ENCODE results near the gene NELL1.

Gene NELL1

DNA sequence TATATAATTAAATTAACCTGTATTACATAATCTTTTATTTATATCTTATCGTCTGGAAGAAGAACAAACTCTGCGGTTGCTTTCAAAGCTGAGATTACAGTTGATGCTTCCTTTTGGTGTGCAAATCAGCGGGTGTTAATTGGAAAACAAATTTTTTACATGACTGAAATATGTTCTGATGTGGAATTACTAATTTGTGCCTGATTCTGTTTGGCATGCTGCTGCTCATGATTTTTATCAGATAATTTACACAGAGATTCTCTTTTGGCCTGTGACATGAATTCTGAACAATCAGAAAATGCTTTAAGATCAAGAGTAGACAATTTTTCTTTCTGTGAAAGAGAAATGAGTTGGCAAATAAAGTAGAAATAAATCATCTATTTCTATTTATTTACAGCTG, 510.8 kb downstream of the NELL1 start:
- H3K27me3 ChIP-seq (ENCODE audit: insufficient read depth, low read length, poor library complexity) = no peaks in the 10 kb centered on the region
- no CpG with 5 or more reads among the region's 3 CpGs for WGBS (ENCODE audit: extremely low coverage, insufficient coverage, low lambda C conversion rate)
- H3K18ac ChIP-seq (ENCODE audit: low read length) = no peak overlapping the region

DNA sequence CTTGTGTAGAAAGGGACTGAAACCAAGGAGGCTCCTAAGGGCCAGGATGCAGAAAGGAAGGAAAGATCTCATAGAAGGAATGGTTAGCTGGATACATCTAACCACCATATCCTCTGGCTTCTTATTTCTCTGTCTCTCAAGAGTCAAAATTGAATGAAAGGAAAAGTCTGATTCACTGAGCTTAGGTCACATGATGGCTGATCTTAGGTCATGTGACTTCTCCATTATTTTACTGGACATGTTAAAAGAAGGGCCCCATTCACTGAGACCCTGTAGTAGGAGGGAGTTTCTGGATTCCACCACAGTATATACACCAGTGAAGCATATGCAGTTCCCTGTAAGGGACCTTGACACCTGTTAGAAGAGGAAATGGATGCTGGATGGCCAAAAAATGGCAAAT, 516.6 kb downstream of the NELL1 start:
- H2BK5ac ChIP-seq (ENCODE audit: low read length) = no peak overlapping the region
- H3K4me3 ChIP-seq (ENCODE audit: low read length) = no peak overlapping the region
- H2BK15ac ChIP-seq (replicated peaks; ENCODE audit: low read depth) = no peak overlapping the region

More for the DNA sequence above, 510.8 kb downstream of the NELL1 start:
- H3K27ac ChIP-seq (ENCODE audit: low read depth, low read length) = no peak overlapping the region
- H3K56ac ChIP-seq (ENCODE audit: low read length) = no peak overlapping the region
- no peak overlapping the region for H3K4me2 ChIP-seq (ENCODE audit: low read length)
- H3K4ac ChIP-seq (ENCODE audit: low read depth, low read length) = no peak overlapping the region
- H3K79me1 ChIP-seq (ENCODE audit: low read length) = no peaks in the 10 kb centered on the region
- H4K5ac ChIP-seq (ENCODE audit: low read length) = no peak overlapping the region
- no peak overlapping the region for H2BK5ac ChIP-seq (ENCODE audit: low read length)
- no peak overlapping the region for H2BK120ac ChIP-seq (ENCODE audit: low read depth, low read length)
- no peak overlapping the region for H4K8ac ChIP-seq (ENCODE audit: low read depth, low read length)
- H3K23ac ChIP-seq (ENCODE audit: low read length) = no peak overlapping the region
- no peak overlapping the region for H2AK5ac ChIP-seq (ENCODE audit: low read length)
- H3K4me1 ChIP-seq (ENCODE audit: control insufficient read depth, low read depth, low read length) = no peaks in the 10 kb centered on the region
- peak; percentile 6 for DNase-seq
- H2BK15ac ChIP-seq (replicated peaks; ENCODE audit: low read depth) = no peak overlapping the region
- no peaks in the 10 kb centered on the region for H3K36me3 ChIP-seq (ENCODE audit: control insufficient read depth, insufficient read depth, low read length)
- no peak overlapping the region for H3K4me3 ChIP-seq (ENCODE audit: low read length)
- no peak overlapping the region for H3K9ac ChIP-seq (ENCODE audit: low read length)
- H3K79me2 ChIP-seq (ENCODE audit: control insufficient read depth, insufficient read depth, low read length) = no peaks in the 10 kb centered on the region

DNA sequence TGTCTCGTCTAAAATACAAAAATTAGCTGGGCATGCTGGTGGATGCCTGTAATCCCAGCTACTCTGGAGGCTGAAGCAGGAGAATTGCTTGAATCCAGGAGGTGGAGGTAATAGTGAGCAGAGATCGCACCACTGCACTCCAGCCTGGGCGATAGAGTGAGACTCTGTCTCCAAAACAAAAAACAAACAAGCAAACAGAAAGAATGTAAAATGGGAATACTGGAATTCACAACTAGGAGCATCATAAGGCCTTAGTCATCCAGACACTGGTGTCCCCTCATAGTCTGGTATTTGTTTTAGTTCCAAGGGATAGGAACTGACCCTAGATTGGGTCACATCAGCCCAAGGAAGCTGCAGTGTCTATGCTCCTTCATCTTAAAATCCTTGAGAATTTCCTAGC, 520.8 kb downstream of the NELL1 start:
- H3K56ac ChIP-seq (ENCODE audit: low read length) = no peak overlapping the region
- no peak overlapping the region for H2BK5ac ChIP-seq (ENCODE audit: low read length)
- H3K4me2 ChIP-seq (ENCODE audit: low read length) = no peak overlapping the region
- no peak overlapping the region for H3K4me3 ChIP-seq (ENCODE audit: low read length)
- no peak overlapping the region for H4K5ac ChIP-seq (ENCODE audit: low read length)
- H2BK120ac ChIP-seq (ENCODE audit: low read depth, low read length) = no peak overlapping the region
- no peak overlapping the region for H2BK15ac ChIP-seq (replicated peaks; ENCODE audit: low read depth)
- no peak overlapping the region for H3K18ac ChIP-seq (ENCODE audit: low read length)
- H3K79me1 ChIP-seq (ENCODE audit: low read length) = no peaks in the 10 kb centered on the region
- no CpG with 5 or more reads among the region's 3 CpGs for WGBS (ENCODE audit: extremely low coverage, insufficient coverage, low lambda C conversion rate)
- DNase-seq = no peak
- H3K27ac ChIP-seq (ENCODE audit: low read depth, low read length) = no peak overlapping the region
- no peak overlapping the region for H3K4ac ChIP-seq (ENCODE audit: low read depth, low read length)
- no peaks in the 10 kb centered on the region for H3K27me3 ChIP-seq (ENCODE audit: insufficient read depth, low read length, poor library complexity)
- no peaks in the 10 kb centered on the region for H3K79me2 ChIP-seq (ENCODE audit: control insufficient read depth, insufficient read depth, low read length)
- no peak overlapping the region for H2AK5ac ChIP-seq (ENCODE audit: low read length)
- H3K36me3 ChIP-seq (ENCODE audit: control insufficient read depth, insufficient read depth, low read length) = no peaks in the 10 kb centered on the region
- H3K23ac ChIP-seq (ENCODE audit: low read length) = no peak overlapping the region
- no peaks in the 10 kb centered on the region for H3K4me1 ChIP-seq (ENCODE audit: control insufficient read depth, low read depth, low read length)
- H3K9ac ChIP-seq (ENCODE audit: low read length) = no peak overlapping the region
- no peak overlapping the region for H4K8ac ChIP-seq (ENCODE audit: low read depth, low read length)

More for the DNA sequence above, 516.6 kb downstream of the NELL1 start:
- H3K79me2 ChIP-seq (ENCODE audit: control insufficient read depth, insufficient read depth, low read length) = no peaks in the 10 kb centered on the region
- no peaks in the 10 kb centered on the region for H3K4me1 ChIP-seq (ENCODE audit: control insufficient read depth, low read depth, low read length)
- H3K18ac ChIP-seq (ENCODE audit: low read length) = no peak overlapping the region
- no peak overlapping the region for H3K56ac ChIP-seq (ENCODE audit: low read length)
- H3K9ac ChIP-seq (ENCODE audit: low read length) = no peak overlapping the region
- no peak overlapping the region for H3K23ac ChIP-seq (ENCODE audit: low read length)
- H4K5ac ChIP-seq (ENCODE audit: low read length) = no peak overlapping the region
- H2AK5ac ChIP-seq (ENCODE audit: low read length) = no peak overlapping the region
- no peaks in the 10 kb centered on the region for H3K79me1 ChIP-seq (ENCODE audit: low read length)
- H3K4me2 ChIP-seq (ENCODE audit: low read length) = no peak overlapping the region
- H2BK120ac ChIP-seq (ENCODE audit: low read depth, low read length) = no peak overlapping the region
- no peak overlapping the region for H3K27ac ChIP-seq (ENCODE audit: low read depth, low read length)
- no peak for DNase-seq
- no peaks in the 10 kb centered on the region for H3K36me3 ChIP-seq (ENCODE audit: control insufficient read depth, insufficient read depth, low read length)
- no peaks in the 10 kb centered on the region for H3K27me3 ChIP-seq (ENCODE audit: insufficient read depth, low read length, poor library complexity)
- H3K4ac ChIP-seq (ENCODE audit: low read depth, low read length) = no peak overlapping the region
- H4K8ac ChIP-seq (ENCODE audit: low read depth, low read length) = no peak overlapping the region

DNA sequence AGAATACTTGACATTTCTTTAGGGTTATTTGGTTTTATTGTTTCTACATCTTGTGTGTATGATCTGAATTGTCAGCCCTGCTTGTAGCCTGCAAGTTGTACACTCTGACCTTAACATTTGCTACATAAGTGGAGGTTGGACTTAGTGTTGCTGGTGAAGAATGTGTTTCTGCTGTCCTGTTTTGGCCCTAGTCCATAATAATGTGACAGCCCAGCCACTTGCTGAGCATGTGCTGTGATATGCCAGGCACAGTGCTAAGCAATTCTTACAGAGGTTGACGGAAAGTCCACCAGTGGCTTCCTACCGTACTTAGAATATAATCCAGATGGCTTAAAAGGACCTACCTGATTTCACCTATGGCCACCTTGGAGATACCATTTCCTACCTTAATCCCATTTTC, 526.6 kb downstream of the NELL1 start:
- no peak overlapping the region for H3K56ac ChIP-seq (ENCODE audit: low read length)
- DNase-seq = no peak
- H3K27ac ChIP-seq (ENCODE audit: low read depth, low read length) = no peak overlapping the region
- H2BK15ac ChIP-seq (replicated peaks; ENCODE audit: low read depth) = no peak overlapping the region
- H3K9ac ChIP-seq (ENCODE audit: low read length) = no peak overlapping the region
- H3K36me3 ChIP-seq (ENCODE audit: control insufficient read depth, insufficient read depth, low read length) = no peaks in the 10 kb centered on the region
- no peak overlapping the region for H4K8ac ChIP-seq (ENCODE audit: low read depth, low read length)
- no peaks in the 10 kb centered on the region for H3K79me2 ChIP-seq (ENCODE audit: control insufficient read depth, insufficient read depth, low read length)
- no peak overlapping the region for H3K4ac ChIP-seq (ENCODE audit: low read depth, low read length)
- no peaks in the 10 kb centered on the region for H3K79me1 ChIP-seq (ENCODE audit: low read length)
- H3K4me3 ChIP-seq (ENCODE audit: low read length) = no peak overlapping the region
- no peak overlapping the region for H2BK120ac ChIP-seq (ENCODE audit: low read depth, low read length)
- no peak overlapping the region for H2AK5ac ChIP-seq (ENCODE audit: low read length)
- no CpG with 5 or more reads among the region's 2 CpGs for WGBS (ENCODE audit: extremely low coverage, insufficient coverage, low lambda C conversion rate)
- H3K4me1 ChIP-seq (ENCODE audit: control insufficient read depth, low read depth, low read length) = no peaks in the 10 kb centered on the region
- H3K23ac ChIP-seq (ENCODE audit: low read length) = no peak overlapping the region
- no peaks in the 10 kb centered on the region for H3K27me3 ChIP-seq (ENCODE audit: insufficient read depth, low read length, poor library complexity)
- no peak overlapping the region for H3K4me2 ChIP-seq (ENCODE audit: low read length)
- H4K5ac ChIP-seq (ENCODE audit: low read length) = no peak overlapping the region
- no peak overlapping the region for H3K18ac ChIP-seq (ENCODE audit: low read length)
- no peak overlapping the region for H2BK5ac ChIP-seq (ENCODE audit: low read length)

DNA sequence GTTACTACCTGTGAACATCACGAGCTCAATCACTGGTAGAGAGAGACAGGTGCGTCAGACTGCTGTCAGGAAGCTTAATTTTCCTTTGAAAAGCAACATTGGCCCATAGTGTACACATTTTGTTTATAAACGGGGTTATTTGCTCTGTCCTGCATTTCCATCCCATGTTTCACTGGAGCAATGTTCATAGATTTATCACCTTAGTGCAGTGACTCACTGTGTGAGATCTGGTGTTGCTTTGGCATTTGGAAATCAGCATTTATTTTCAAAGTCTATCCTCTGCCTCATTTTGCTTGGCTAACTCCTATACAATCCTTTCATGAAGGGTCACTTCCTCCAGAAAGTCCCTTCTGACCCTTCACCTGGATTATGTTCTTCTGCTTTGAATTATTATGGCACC, 529.1 kb downstream of the NELL1 start:
- H3K4me3 ChIP-seq (ENCODE audit: low read length) = no peak overlapping the region
- H3K9ac ChIP-seq (ENCODE audit: low read length) = no peak overlapping the region
- no peak overlapping the region for H3K4me2 ChIP-seq (ENCODE audit: low read length)
- H2BK5ac ChIP-seq (ENCODE audit: low read length) = no peak overlapping the region
- no peak overlapping the region for H4K5ac ChIP-seq (ENCODE audit: low read length)
- no peak for DNase-seq
- no peaks in the 10 kb centered on the region for H3K79me2 ChIP-seq (ENCODE audit: control insufficient read depth, insufficient read depth, low read length)
- H2AK5ac ChIP-seq (ENCODE audit: low read length) = no peak overlapping the region
- H3K23ac ChIP-seq (ENCODE audit: low read length) = no peak overlapping the region
- H3K18ac ChIP-seq (ENCODE audit: low read length) = no peak overlapping the region
- H3K4me1 ChIP-seq (ENCODE audit: control insufficient read depth, low read depth, low read length) = no peaks in the 10 kb centered on the region
- no CpG with 5 or more reads among the region's 3 CpGs for WGBS (ENCODE audit: extremely low coverage, insufficient coverage, low lambda C conversion rate)
- H3K27ac ChIP-seq (ENCODE audit: low read depth, low read length) = no peak overlapping the region
- no peak overlapping the region for H2BK15ac ChIP-seq (replicated peaks; ENCODE audit: low read depth)
- H3K36me3 ChIP-seq (ENCODE audit: control insufficient read depth, insufficient read depth, low read length) = no peaks in the 10 kb centered on the region
- H3K4ac ChIP-seq (ENCODE audit: low read depth, low read length) = no peak overlapping the region
- no peaks in the 10 kb centered on the region for H3K27me3 ChIP-seq (ENCODE audit: insufficient read depth, low read length, poor library complexity)
- H3K79me1 ChIP-seq (ENCODE audit: low read length) = no peaks in the 10 kb centered on the region
- H2BK120ac ChIP-seq (ENCODE audit: low read depth, low read length) = no peak overlapping the region
- no peak overlapping the region for H3K56ac ChIP-seq (ENCODE audit: low read length)
- no peak overlapping the region for H4K8ac ChIP-seq (ENCODE audit: low read depth, low read length)

DNA sequence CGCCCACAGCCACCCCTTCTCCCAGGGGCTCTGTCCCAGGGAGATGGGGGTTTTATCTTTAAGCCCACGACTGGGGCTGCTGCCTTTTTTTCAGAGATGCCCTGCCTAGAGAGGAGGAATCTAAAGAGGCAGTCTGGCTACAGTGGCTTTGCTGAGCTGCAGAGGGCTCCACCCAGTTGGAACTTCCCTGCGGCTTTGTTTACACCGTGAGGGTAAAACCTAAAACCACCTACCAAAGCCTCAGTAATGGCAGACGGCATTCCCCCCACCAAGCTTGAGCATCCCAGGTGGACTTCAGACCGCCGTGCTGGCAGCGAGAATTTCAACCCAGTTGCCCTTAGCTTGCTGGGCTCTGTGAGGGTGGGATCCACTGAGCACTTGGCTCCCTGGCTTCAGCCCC, 535.8 kb downstream of the NELL1 start:
- Histone ChIP-seq H4K5ac (ENCODE audit: low read length) (no peak overlapping the region), H3K79me2 (ENCODE audit: control insufficient read depth, insufficient read depth, low read length) (no peaks in the 10 kb centered on the region), H2AK5ac (ENCODE audit: low read length) (no peak overlapping the region), H3K36me3 (ENCODE audit: control insufficient read depth, insufficient read depth, low read length) (no peaks in the 10 kb centered on the region), H2BK120ac (ENCODE audit: low read depth, low read length) (no peak overlapping the region), H3K27me3 (ENCODE audit: insufficient read depth, low read length, poor library complexity) (no peaks in the 10 kb centered on the region), H4K8ac (ENCODE audit: low read depth, low read length) (no peak overlapping the region), H2BK15ac (replicated peaks; ENCODE audit: low read depth) (no peak overlapping the region), H3K4me3 (ENCODE audit: low read length) (no peak overlapping the region), H3K23ac (ENCODE audit: low read length) (no peak overlapping the region), H3K9ac (ENCODE audit: low read length) (no peak overlapping the region), H3K79me1 (ENCODE audit: low read length) (no peaks in the 10 kb centered on the region), H3K56ac (ENCODE audit: low read length) (no peak overlapping the region), H2BK5ac (ENCODE audit: low read length) (no peak overlapping the region), H3K4me1 (ENCODE audit: control insufficient read depth, low read depth, low read length) (no peaks in the 10 kb centered on the region), H3K4me2 (ENCODE audit: low read length) (no peak overlapping the region), H3K4ac (ENCODE audit: low read depth, low read length) (no peak overlapping the region), H3K27ac (ENCODE audit: low read depth, low read length) (no peak overlapping the region), H3K18ac (ENCODE audit: low read length) (no peak overlapping the region)
- DNase-seq = no peak
- no CpG with 5 or more reads among the region's 8 CpGs for WGBS (ENCODE audit: extremely low coverage, insufficient coverage, low lambda C conversion rate)
